Fibroblast of pulmonary artery (primary cell): ENCODE measurements around the gene COMMD1.
"Not testable (repeated sequence)": the region's sequence is repeated elsewhere in the genome, so short reads cannot be mapped to it uniquely, and the experiment has no call there.

Source experiments
- DNase-seq: peaks from one replicate; pipeline ENCODE4 v3.0.0-alpha.2; 2010; ENCODE audit warnings: low read depth
- H3K4me3 ChIP-seq: replicated peaks from 2 replicates; pipeline ENCODE4 v1.5.1; 2011; ENCODE audit warnings: low read depth, mild to moderate bottlenecking, control low read depth, low read length, moderate library complexity
- CTCF ChIP-seq: IDR thresholded peaks from 2 replicates; pipeline ENCODE4 v1.5.1; 2011; ENCODE audit warnings: mild to moderate bottlenecking, control low read depth, low read length, inconsistent platforms; ENCODE audit errors: missing control alignments

The COMMD1 gene

DNA sequence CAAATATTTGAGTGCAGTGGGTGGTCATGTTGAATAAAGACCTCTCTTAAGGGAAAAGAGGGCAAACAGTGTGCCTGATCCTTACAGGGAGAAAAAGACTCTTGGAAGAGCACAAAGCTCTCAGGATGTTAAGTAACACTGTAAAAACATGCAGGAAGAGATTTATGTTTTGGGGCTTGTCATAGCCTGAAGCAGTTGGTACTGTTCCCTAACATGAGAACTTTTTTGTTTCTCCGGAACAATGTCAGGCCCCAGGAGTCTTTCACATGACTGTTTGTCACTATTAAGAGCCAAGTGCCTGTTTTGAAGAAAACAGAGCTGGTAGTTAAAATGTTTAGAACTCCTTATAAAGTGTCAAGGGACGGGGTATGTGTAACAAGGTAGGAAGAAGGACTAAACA is 206.7 kb downstream of the COMMD1 start:
- TF ChIP-seq CTCF, result no peak
- DNase-seq, result peak; percentile 16
- no peak overlapping the region for H3K4me3 ChIP-seq

DNA sequence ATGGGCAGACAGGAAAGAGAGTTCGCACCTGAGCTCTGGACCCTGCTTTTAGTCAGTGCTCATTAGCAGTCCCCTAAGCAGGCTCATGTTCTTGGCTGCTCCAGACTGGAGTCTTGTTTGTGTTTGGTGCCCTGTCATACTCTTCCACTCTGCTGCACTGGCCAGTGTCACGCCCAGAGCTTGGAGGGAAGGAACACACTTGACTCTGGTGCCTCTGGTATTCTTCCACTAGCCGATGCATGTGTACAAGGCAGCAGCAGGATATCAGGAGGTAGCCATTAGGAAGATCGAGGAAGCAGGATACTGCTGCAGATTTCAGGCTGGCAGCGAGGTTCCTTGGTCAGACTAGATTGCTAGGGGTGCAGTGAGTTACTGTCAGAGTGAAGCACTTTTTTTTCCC is 209.1 kb downstream of the COMMD1 start:
- no peak for TF ChIP-seq CTCF
- H3K4me3 ChIP-seq, result no peak overlapping the region
- DNase-seq, result no peak

- no peak overlapping the region for H3K4me3 ChIP-seq
- DNase-seq, result no peak
- no peak for TF ChIP-seq CTCF
Observed at GRCh38 chr2:62116983-62117382, 211.5 kb downstream of the COMMD1 start.

- peak; percentile 45 for DNase-seq
- H3K4me3 ChIP-seq, result no peak overlapping the region
- no peak for TF ChIP-seq CTCF
Observed at GRCh38 chr2:62118160-62118559, 212.7 kb downstream of the COMMD1 start.

- TF ChIP-seq CTCF, result no peak
Observed at GRCh38 chr2:62119311-62119974, 214.0 kb downstream of the COMMD1 start.

GRCh38 chr2:62126239-62126638 is 220.8 kb downstream of the COMMD1 start:
- DNase-seq, H3K4me3 ChIP-seq: not testable (repeated sequence)

More at GRCh38 chr2:62119311-62119974, 214.0 kb downstream of the COMMD1 start:
- DNase-seq, result no peak
- H3K4me3 ChIP-seq, result no peak overlapping the region

DNA sequence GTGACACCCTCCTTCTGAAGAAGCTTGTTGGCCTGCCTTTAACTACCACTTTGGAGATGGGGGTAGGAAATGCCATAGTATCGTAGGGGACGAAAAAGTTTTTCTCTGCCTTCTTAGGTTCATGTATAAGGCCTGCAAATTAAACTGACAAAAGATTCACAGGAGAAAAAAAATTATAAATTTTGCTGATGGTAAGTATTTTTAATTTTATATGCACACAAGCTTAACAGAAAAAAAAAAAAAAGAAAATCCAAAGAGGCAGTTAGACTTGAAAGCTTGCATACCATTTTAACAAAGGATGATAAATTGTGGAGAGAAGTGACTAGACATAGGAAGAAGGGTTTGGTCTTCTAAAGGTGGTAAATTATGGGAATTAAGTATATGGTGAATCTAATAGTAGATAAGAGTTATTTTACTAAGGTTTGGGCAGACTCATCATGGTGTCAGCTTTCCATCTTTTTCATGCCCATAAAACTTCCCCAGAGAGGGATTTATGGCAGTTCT is 227.9 kb downstream of the COMMD1 start:
- no peak overlapping the region for H3K4me3 ChIP-seq
- no peak for DNase-seq
- no peak for TF ChIP-seq CTCF
